ENCODE data around the gene ALG14.

The ALG14 gene

DNA sequence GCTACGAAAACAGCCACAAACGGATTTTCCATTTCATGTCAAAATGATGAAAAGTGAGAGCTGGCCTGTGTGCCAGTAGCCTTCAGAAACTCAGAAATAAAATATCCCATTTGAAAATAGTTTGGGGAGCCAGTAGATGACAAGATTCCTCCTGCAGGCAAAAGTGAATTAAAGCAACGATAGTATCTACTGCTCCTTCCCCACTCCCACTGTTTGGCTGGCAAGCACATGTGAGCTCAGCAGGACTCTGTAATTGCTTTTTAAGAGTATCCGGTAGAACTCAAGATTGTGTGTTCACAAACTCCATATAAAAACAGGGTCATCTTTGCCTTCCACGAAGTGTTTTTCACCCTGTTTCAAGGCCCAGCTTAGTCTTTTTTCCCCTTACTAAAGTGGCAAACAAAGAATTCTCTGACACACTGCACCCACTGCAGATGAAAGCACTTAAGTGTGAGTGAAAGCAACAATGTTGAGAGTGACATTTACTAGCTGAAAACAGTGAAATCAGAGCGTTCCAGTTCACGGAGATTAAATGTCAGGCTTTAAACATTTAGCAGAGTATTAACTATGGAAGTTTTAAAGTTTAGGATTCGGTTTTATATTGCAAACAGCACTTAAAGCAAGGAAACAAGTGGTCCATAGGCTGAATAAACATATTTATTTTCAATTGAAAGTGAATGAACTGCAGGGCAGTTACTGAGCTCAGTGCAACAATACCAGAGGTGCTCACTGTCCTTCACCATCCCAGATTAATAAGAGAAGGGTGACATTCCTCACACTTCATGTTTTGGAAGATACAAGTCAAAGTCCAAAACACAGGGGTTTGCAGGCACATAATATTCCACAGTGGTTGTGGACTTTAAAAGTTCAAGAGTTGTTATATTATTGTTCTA, 70.0 kb downstream of the ALG14 start:
- no peaks in the 10 kb centered on the region for H3K9me3 ChIP-seq (ENCODE audit: control insufficient read depth, insufficient read depth, low read depth, low read length)
- H3K27ac ChIP-seq (ENCODE audit: extremely low read depth, low read depth, low read length), result peak overlapping the region; percentile 20
- H3K4me3 ChIP-seq (ENCODE audit: low read depth, low read length), result no peak overlapping the region
- peaks cover 9% of the 10 kb centered on the region for H3K4me1 ChIP-seq (ENCODE audit: control insufficient read depth, insufficient read depth, low read length)
- ChIA-PET POLR2A (no interaction called here), CTCF (interaction anchor here (0.7 to 1.5 kb wide), 3 partner anchors 39 to 198 kb away, joined by 3 to 6 read pairs (median 3); no protein-coding TSS in a partner anchor)
- H3K36me3 ChIP-seq (ENCODE audit: control insufficient read depth in 2 of 2, insufficient read depth in 1 of 2, low read length in 2 of 2), result no peaks in the 10 kb centered on the region
- TF ChIP-seq ZNF521 (tag by site-specific recombination; IDR thresholded peaks at IDR 0.05) (no peak), ZSCAN16 (tag by site-specific recombination; IDR thresholded peaks at IDR 0.05) (no peak), OSR2 (tag by site-specific recombination; IDR thresholded peaks at IDR 0.05) (peak; percentile 85), ZNF221 (tag by site-specific recombination; IDR thresholded peaks at IDR 0.05; ENCODE audit: borderline replicate concordance) (no peak), ZNF324 (tag by site-specific recombination; IDR thresholded peaks at IDR 0.05) (no peak), ZNF155 (tag by site-specific recombination; IDR thresholded peaks at IDR 0.05) (no peak), ZNF664 (tag by site-specific recombination; IDR thresholded peaks at IDR 0.05) (no peak), ZNF121 (tag by site-specific recombination; IDR thresholded peaks at IDR 0.05) (no peak), SP7 (tag by site-specific recombination; IDR thresholded peaks at IDR 0.05) (no peak), ZNF302 (tag by site-specific recombination; IDR thresholded peaks at IDR 0.05; ENCODE audit: low read depth) (no peak), ZNF792 (tag by site-specific recombination; IDR thresholded peaks at IDR 0.05) (no peak), ZNF548 (tag by site-specific recombination; IDR thresholded peaks at IDR 0.05) (no peak), ZIC2 (tag by site-specific recombination; IDR thresholded peaks at IDR 0.05) (peak; percentile 57), ZBTB20 (tag by site-specific recombination; IDR thresholded peaks at IDR 0.05) (no peak), ZNF140 (tag by site-specific recombination; IDR thresholded peaks at IDR 0.05) (no peak), RBAK (tag by site-specific recombination; IDR thresholded peaks at IDR 0.05) (no peak), FEZF1 (tag by site-specific recombination; IDR thresholded peaks at IDR 0.05) (peak; percentile 93), ZNF530 (tag by site-specific recombination; IDR thresholded peaks at IDR 0.05; ENCODE audit: low read depth) (no peak), KLF10 (tag by site-specific recombination; IDR thresholded peaks at IDR 0.05) (no peak), TCF7L2 (IDR thresholded peaks at IDR 0.05; ENCODE audit: borderline replicate concordance, low read depth, low read length) (no peak), GFI1B (tag by site-specific recombination; IDR thresholded peaks at IDR 0.05) (peak; percentile 94), ZNF621 (tag by site-specific recombination; IDR thresholded peaks at IDR 0.05) (no peak), ZNF629 (tag by site-specific recombination; IDR thresholded peaks at IDR 0.05) (no peak), ZNF707 (tag by site-specific recombination; IDR thresholded peaks at IDR 0.05) (no peak), ZNF843 (tag by site-specific recombination; IDR thresholded peaks at IDR 0.05) (peak; percentile 75), KLF9 (tag by site-specific recombination; IDR thresholded peaks at IDR 0.05; ENCODE audit: low read depth) (no peak)
- TF ChIP-seq, protein P1, sequence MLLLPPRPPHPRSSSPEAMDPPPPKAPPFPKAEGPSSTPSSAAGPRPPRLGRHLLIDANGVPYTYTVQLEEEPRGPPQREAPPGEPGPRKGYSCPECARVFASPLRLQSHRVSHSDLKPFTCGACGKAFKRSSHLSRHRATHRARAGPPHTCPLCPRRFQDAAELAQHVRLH (tag by site-specific recombination; IDR thresholded peaks at IDR 0.05), result no peak
- TF ChIP-seq, protein P2, sequence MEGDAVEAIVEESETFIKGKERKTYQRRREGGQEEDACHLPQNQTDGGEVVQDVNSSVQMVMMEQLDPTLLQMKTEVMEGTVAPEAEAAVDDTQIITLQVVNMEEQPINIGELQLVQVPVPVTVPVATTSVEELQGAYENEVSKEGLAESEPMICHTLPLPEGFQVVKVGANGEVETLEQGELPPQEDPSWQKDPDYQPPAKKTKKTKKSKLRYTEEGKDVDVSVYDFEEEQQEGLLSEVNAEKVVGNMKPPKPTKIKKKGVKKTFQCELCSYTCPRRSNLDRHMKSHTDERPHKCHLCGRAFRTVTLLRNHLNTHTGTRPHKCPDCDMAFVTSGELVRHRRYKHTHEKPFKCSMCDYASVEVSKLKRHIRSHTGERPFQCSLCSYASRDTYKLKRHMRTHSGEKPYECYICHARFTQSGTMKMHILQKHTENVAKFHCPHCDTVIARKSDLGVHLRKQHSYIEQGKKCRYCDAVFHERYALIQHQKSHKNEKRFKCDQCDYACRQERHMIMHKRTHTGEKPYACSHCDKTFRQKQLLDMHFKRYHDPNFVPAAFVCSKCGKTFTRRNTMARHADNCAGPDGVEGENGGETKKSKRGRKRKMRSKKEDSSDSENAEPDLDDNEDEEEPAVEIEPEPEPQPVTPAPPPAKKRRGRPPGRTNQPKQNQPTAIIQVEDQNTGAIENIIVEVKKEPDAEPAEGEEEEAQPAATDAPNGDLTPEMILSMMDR (tag by site-specific recombination; IDR thresholded peaks at IDR 0.05), result no peak
- TF ChIP-seq, protein P3, sequence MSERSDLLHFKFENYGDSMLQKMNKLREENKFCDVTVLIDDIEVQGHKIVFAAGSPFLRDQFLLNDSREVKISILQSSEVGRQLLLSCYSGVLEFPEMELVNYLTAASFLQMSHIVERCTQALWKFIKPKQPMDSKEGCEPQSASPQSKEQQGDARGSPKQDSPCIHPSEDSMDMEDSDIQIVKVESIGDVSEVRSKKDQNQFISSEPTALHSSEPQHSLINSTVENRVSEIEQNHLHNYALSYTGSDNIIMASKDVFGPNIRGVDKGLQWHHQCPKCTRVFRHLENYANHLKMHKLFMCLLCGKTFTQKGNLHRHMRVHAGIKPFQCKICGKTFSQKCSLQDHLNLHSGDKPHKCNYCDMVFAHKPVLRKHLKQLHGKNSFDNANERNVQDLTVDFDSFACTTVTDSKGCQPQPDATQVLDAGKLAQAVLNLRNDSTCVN (tag by site-specific recombination; optimal IDR thresholded peaks at IDR 0.05), result no peak
- TF ChIP-seq, protein P4, sequence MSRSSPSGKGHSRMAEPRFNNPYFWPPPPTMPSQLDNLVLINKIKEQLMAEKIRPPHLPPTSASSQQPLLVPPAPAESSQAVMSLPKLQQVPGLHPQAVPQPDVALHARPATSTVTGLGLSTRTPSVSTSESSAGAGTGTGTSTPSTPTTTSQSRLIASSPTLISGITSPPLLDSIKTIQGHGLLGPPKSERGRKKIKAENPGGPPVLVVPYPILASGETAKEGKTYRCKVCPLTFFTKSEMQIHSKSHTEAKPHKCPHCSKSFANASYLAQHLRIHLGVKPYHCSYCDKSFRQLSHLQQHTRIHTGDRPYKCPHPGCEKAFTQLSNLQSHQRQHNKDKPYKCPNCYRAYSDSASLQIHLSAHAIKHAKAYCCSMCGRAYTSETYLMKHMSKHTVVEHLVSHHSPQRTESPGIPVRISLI (tag by site-specific recombination; IDR thresholded peaks at IDR 0.05), result no peak
- TF ChIP-seq, protein P5, sequence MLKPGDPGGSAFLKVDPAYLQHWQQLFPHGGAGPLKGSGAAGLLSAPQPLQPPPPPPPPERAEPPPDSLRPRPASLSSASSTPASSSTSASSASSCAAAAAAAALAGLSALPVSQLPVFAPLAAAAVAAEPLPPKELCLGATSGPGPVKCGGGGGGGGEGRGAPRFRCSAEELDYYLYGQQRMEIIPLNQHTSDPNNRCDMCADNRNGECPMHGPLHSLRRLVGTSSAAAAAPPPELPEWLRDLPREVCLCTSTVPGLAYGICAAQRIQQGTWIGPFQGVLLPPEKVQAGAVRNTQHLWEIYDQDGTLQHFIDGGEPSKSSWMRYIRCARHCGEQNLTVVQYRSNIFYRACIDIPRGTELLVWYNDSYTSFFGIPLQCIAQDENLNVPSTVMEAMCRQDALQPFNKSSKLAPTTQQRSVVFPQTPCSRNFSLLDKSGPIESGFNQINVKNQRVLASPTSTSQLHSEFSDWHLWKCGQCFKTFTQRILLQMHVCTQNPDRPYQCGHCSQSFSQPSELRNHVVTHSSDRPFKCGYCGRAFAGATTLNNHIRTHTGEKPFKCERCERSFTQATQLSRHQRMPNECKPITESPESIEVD (tag by site-specific recombination; IDR thresholded peaks at IDR 0.05), result peak; percentile 92

Measured in HEK293 (cell line).